ENCODE results near the gene ACTG2. TPM values are rescaled to one million over a fixed set of nuclear protein-coding genes. Genes with fewer than 3 reads are reported as not detected.

ACTG2 gene
- polyA plus RNA-seq, 1 donor (not counting 4 experiments of a cell fraction or from before 2014, with no cell fraction given): not detected

GRCh38 chr2:73901143-73901542 is 8.3 kb downstream of the ACTG2 start:
- no peak for DNase-seq (ENCODE audit: low read depth, low spot score)
- no peak for TF ChIP-seq EZH2 (IDR thresholded peaks at IDR 0.05; ENCODE audit: low read length)
- TF ChIP-seq, protein P1, sequence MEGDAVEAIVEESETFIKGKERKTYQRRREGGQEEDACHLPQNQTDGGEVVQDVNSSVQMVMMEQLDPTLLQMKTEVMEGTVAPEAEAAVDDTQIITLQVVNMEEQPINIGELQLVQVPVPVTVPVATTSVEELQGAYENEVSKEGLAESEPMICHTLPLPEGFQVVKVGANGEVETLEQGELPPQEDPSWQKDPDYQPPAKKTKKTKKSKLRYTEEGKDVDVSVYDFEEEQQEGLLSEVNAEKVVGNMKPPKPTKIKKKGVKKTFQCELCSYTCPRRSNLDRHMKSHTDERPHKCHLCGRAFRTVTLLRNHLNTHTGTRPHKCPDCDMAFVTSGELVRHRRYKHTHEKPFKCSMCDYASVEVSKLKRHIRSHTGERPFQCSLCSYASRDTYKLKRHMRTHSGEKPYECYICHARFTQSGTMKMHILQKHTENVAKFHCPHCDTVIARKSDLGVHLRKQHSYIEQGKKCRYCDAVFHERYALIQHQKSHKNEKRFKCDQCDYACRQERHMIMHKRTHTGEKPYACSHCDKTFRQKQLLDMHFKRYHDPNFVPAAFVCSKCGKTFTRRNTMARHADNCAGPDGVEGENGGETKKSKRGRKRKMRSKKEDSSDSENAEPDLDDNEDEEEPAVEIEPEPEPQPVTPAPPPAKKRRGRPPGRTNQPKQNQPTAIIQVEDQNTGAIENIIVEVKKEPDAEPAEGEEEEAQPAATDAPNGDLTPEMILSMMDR (optimal IDR thresholded peaks at IDR 0.05 in 1 of 3, IDR thresholded peaks at IDR 0.05 in 1 of 3, conservative IDR thresholded peaks at IDR 0.05 in 1 of 3; ENCODE audit: extremely low read depth in 1 of 3, insufficient read depth in 2 of 3, low read length in 3 of 3): no peak
- Histone ChIP-seq H3K9me3 (ENCODE audit: control insufficient read depth, low read depth, low read length) (no peaks in the 10 kb centered on the region), H3K4me3 (ENCODE audit: control insufficient read depth in 2 of 3, extremely low read depth in 1 of 3, insufficient read depth in 2 of 3, low read depth in 1 of 3, low read length in 3 of 3) (no peak overlapping the region), H3K9me1 (ENCODE audit: control insufficient read depth, extremely low read depth, insufficient read depth, low read length) (no peaks in the 10 kb centered on the region), H3K27me3 (ENCODE audit: control insufficient read depth, extremely low read depth, insufficient read depth, low read length) (no peaks in the 10 kb centered on the region), H3K4me2 (ENCODE audit: control insufficient read depth, extremely low read depth, insufficient read depth, low read depth, low read length) (no peak overlapping the region), H3K36me3 (ENCODE audit: control insufficient read depth in 2 of 2, extremely low read depth in 1 of 2, insufficient read depth in 2 of 2, low read length in 2 of 2) (no peaks in the 10 kb centered on the region), H3K27ac (ENCODE audit: control insufficient read depth, insufficient read depth, low read length) (no peak overlapping the region), H3K9ac (ENCODE audit: control insufficient read depth, extremely low read depth, insufficient read depth, low read length) (no peak overlapping the region), H3K79me2 (ENCODE audit: control insufficient read depth, insufficient read depth, low read length) (no peaks in the 10 kb centered on the region), H3K4me1 (ENCODE audit: control insufficient read depth, extremely low read depth, insufficient read depth, low read length) (no peaks in the 10 kb centered on the region), H2AFZ (ENCODE audit: control insufficient read depth, low read length) (no peak overlapping the region), H4K20me1 (ENCODE audit: control insufficient read depth, extremely low read depth, insufficient read depth, low read length) (no peaks in the 10 kb centered on the region)
- dilution Hi-C loops (cut with MboI; ENCODE audit: extremely low pct_ligation_motif_present, low sequenced_read_pairs): no loop called here
- no peak for FAIRE-seq

GRCh38 chr2:73902284-73902683 is 9.5 kb downstream of the ACTG2 start:
- no peaks in the 10 kb centered on the region for H3K79me2 ChIP-seq (ENCODE audit: control insufficient read depth, insufficient read depth, low read length)
- H4K20me1 ChIP-seq (ENCODE audit: control insufficient read depth, extremely low read depth, insufficient read depth, low read length): no peaks in the 10 kb centered on the region
- H2AFZ ChIP-seq (ENCODE audit: control insufficient read depth, low read length): no peak overlapping the region
- H3K9ac ChIP-seq (ENCODE audit: control insufficient read depth, extremely low read depth, insufficient read depth, low read length): no peak overlapping the region
- no peak for DNase-seq (ENCODE audit: low read depth, low spot score)
- no peak for TF ChIP-seq EZH2 (IDR thresholded peaks at IDR 0.05; ENCODE audit: low read length)
- TF ChIP-seq, protein P1 (optimal IDR thresholded peaks at IDR 0.05 in 1 of 3, IDR thresholded peaks at IDR 0.05 in 1 of 3, conservative IDR thresholded peaks at IDR 0.05 in 1 of 3; ENCODE audit: extremely low read depth in 1 of 3, insufficient read depth in 2 of 3, low read length in 3 of 3): no peak
- H3K27me3 ChIP-seq (ENCODE audit: control insufficient read depth, extremely low read depth, insufficient read depth, low read length): no peaks in the 10 kb centered on the region
- no peaks in the 10 kb centered on the region for H3K4me1 ChIP-seq (ENCODE audit: control insufficient read depth, extremely low read depth, insufficient read depth, low read length)
- H3K36me3 ChIP-seq (ENCODE audit: control insufficient read depth in 2 of 2, extremely low read depth in 1 of 2, insufficient read depth in 2 of 2, low read length in 2 of 2): no peaks in the 10 kb centered on the region
- H3K4me2 ChIP-seq (ENCODE audit: control insufficient read depth, extremely low read depth, insufficient read depth, low read depth, low read length): no peak overlapping the region
- H3K27ac ChIP-seq (ENCODE audit: control insufficient read depth, insufficient read depth, low read length): no peak overlapping the region
- no peak for FAIRE-seq
- H3K4me3 ChIP-seq (ENCODE audit: control insufficient read depth in 2 of 3, extremely low read depth in 1 of 3, insufficient read depth in 2 of 3, low read depth in 1 of 3, low read length in 3 of 3): no peak overlapping the region
- no peaks in the 10 kb centered on the region for H3K9me1 ChIP-seq (ENCODE audit: control insufficient read depth, extremely low read depth, insufficient read depth, low read length)
- dilution Hi-C loops (cut with MboI; ENCODE audit: extremely low pct_ligation_motif_present, low sequenced_read_pairs): no loop called here
- no peaks in the 10 kb centered on the region for H3K9me3 ChIP-seq (ENCODE audit: control insufficient read depth, low read depth, low read length)

All from keratinocyte (primary cell).